NCI-H226 (cell line): ENCODE data around the gene CNPY4.

Experiments used
- DNase-seq: peaks from one replicate; pipeline ENCODE4 v3.0.0-alpha.2; 2015

CNPY4 gene

GRCh38 chr7:100093054-100093453 lies 26.4 kb upstream of the CNPY4 start:
- no peak for DNase-seq

GRCh38 chr7:100093498-100093897 lies 25.9 kb upstream of the CNPY4 start:
- DNase-seq = no peak

- no peak for DNase-seq
Observed at GRCh38 chr7:100093925-100094486, 25.4 kb upstream of the CNPY4 start.

GRCh38 chr7:100095289-100095688 lies 24.1 kb upstream of the CNPY4 start:
- no peak for DNase-seq

GRCh38 chr7:100095704-100096103 lies 23.7 kb upstream of the CNPY4 start:
- no peak for DNase-seq

GRCh38 chr7:100098913-100099312 lies 20.5 kb upstream of the CNPY4 start:
- no peak for DNase-seq

- no peak for DNase-seq
Observed at GRCh38 chr7:100099452-100099851, 20.0 kb upstream of the CNPY4 start.

GRCh38 chr7:100100420-100101015 lies 18.9 kb upstream of the CNPY4 start:
- peak; percentile 97 for DNase-seq

- peak; percentile 100 for DNase-seq
Observed at GRCh38 chr7:100101016-100101862, 18.2 kb upstream of the CNPY4 start, which contains the start of the genes AP4M1 and MCM7. AP4M1 (plus strand) TSS chr7:100101643; CDS start chr7:100101715, 72 bp downstream. MCM7 (minus strand) TSS chr7:100101397; CDS start chr7:100101294, 103 bp downstream.

GRCh38 chr7:100102950-100103840 lies 16.2 kb upstream of the CNPY4 start:
- peak; percentile 99 for DNase-seq

- DNase-seq = no peak
Observed at GRCh38 chr7:100105534-100105933, 13.9 kb upstream of the CNPY4 start.

GRCh38 chr7:100106633-100107032 lies 12.8 kb upstream of the CNPY4 start:
- no peak for DNase-seq

- no peak for DNase-seq
Observed at GRCh38 chr7:100107125-100107737, 12.2 kb upstream of the CNPY4 start.

GRCh38 chr7:100107890-100108289 lies 11.5 kb upstream of the CNPY4 start:
- no peak for DNase-seq

GRCh38 chr7:100109521-100110163 lies 9.8 kb upstream of the CNPY4 start:
- no peak for DNase-seq

GRCh38 chr7:100111156-100111555 lies 8.3 kb upstream of the CNPY4 start:
- DNase-seq = no peak

GRCh38 chr7:100111914-100112313 lies 7.5 kb upstream of the CNPY4 start:
- DNase-seq = no peak

- DNase-seq = no peak
Observed at GRCh38 chr7:100115026-100115425, 4.4 kb upstream of the CNPY4 start.

- DNase-seq = no peak
Observed at GRCh38 chr7:100118388-100119071, 904 bp upstream of the CNPY4 start.

GRCh38 chr7:100119970-100120732 lies 717 bp downstream of the CNPY4 start:
- no peak for DNase-seq

GRCh38 chr7:100120733-100121036 lies 1.3 kb downstream of the CNPY4 start:
- no peak for DNase-seq
